Limb (tissue), 2 donors: ENCODE results near the gene GPC1.
A peak's percentile ranks its signal among the peaks of the same experiment; 100 is the strongest.

Source experiments
- DNase-seq, 2 donors: peaks; one replicate each; pipeline ENCODE4 v3.0.0-alpha.2; 2016; ENCODE audit errors: extremely low spot score in 2 of 2

Gene GPC1

DNA sequence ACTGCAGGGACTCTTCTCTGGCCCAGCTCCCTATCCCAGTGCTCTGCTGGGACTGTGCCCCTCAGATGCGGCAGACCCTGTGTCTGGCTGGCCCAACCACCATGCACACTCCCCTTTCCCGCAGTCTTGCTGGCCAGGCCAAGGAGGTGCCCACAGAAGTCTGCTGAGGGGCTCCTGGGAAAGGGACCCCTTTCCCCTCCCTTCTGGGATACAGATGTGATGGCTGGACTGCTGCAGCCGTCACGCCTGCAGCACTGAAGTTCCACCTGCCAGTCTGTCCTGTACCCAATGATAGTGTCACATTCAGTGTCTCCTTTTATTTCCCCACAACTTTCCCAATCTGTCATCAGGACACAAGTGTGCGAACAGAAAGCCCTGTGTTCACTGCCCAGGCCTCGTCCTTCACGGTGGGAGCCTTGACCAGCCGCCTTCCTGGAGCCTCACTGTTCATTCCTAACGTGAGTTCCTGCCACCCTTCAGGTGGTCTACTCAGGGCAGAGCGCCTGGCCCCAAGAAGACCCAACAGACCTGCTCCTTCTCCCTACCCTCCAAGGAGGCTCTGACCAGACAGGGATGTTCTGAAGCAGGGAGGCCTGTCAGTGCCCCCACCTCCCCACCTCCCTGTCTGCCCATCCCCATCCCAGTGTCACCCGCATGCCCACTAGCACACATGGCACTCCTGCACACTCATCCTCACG is 75.2 kb downstream of the GPC1 start:
- peak in 1 of 2 donors; percentile 18 for DNase-seq

DNA sequence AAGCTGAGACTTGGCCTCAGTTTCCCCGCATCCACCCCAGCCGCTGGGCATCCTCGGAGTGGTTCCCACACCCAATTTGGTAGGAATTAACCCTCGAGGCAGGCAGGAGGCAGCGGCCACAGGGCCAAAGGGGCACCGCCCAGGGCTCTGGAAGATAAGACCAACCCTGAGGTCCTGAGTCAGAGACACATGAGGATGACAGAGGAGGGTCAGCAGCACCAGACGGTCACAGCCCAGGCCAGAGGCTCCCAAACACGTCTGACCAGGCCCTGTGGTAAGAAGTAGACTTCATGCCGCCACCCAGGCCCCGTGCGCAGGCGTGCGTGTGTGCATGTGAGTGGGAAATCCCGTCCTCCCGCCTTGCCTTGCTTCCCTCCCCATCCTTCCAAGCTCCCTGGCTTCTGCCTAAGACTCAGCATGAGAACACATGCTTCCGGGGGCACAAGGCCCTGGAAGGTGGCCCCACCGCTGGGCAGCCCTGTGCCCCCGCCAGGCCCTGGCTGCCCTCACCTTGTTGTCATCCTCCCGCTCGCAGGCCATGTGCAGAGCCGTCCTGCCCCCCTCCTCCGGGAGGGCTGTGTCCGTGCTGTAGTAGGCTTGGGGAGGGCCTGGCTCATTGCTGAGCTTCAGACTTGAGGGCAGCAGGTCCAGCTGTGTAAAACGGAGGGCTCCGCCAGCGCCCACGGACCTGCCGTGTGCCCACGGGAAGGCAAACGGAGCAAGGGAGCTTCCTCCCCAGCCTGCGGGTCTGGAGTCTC is 76.1 kb downstream of the GPC1 start:
- peak in 1 of 2 donors; percentile 16 for DNase-seq

DNA sequence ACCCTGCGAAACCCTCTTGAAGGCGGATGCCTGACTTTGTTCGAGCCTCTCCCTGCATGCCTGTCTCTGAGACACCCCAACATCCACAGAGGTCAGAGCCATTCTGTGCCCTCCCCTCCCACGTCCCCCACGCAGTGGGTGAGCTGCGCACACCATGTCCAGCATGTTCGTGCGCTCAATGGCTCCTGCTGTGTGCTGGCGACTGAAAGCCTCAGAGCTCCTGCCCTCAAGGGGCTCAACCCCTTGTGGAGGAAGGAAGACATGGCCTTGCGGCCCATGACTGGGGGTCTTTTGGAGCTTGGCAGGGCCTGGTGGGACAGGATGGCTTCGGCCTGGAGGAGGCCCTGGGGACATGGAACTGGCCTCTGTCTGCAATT is 76.6 kb downstream of the GPC1 start:
- DNase-seq, result no peak

DNA sequence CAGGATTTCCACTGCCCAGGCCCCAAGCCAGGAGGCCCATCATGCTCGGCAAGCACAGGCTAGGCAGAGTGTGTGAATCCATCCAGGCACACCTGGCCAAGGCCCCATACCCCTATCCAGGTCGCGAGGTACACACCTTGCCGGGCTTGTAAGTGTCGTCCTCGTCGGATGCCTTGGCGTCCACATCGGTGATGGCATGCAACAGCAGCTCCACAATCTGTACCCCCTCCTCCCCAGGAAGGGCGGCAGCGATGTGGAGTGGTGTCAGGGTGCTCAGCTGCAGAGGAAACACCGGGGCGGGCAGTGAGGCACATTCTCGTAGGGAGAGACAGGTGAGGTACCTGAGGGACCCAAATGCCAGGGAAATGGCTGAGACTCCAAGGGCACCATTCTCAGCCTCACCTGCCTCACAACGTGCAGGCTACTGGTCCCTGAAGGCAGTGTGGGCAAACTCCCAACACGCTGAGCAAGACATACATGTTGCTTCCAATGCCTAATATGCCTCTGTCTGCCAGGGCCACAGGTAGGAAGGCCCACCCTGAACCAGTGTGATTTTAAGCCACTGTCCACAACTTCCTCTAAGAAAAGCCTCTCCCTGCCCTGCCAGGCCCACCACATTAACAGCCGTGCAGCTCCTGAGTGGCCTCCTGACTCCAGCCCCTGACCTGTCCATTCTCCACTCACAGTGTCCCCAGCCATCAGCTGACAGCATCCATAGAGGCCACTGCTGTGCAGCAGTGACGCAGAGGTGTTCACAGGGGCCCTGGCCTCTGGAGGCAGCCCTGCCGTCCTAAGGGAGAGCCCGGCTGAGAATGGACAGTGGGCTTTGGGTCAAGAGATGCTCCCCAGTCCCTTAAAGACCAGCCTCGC is 77.4 kb downstream of the GPC1 start:
- DNase-seq, result no peak

DNA sequence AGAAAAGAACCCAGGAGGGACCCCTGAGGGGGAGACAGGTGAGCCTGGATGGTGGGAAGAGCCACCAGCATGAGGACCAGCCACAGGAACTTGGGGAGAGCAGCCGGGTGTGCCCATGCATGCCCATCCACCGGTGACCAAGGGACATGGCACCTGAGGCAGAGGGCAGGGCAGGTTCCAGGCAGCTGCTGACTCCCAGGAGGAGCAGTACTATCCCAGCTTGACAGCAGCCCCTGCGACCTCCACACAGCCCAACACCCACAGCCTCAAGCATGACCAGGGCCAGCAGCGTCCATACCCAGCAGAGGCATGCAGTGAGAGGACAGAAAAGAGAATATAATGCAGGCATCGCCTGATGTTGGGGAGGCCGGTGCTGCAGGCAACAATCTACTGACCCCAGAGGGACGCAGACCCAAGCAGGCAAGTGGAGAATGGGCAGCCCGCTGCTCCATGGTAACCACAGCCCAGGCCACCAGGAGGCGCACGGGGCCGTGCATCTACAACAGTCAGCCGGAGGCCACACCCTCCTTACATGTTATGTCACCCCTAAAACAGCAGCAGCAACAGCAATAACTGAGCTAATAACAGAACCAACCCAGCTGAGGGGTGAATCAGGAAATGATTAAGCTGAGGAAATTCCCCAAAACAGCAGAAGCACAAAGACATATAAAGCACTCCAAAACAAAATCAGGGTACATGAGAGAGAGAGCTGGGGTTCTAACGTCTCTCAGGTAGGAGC is 78.3 kb downstream of the GPC1 start:
- DNase-seq, result peak; percentile 33 to 82

DNA sequence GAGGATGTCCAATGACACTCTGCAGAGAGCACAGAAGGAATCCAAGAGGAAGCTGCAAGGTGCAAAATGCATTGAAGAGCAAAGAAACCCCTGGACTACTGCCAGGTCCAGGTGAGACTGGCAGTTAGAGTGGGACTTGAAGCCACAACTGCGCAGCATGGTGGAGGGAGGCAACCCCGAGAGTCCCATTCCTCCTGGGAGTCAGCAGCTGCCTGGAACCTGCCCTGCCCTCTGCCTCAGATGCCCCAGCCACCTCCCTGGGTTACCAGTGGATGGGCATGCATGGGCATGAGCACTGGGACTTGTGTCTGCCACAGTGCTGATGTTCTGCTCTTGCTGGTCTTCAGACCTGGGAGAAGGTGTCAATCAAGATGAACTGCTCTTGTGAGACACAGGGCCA is 79.2 kb downstream of the GPC1 start:
- DNase-seq, result no peak

DNA sequence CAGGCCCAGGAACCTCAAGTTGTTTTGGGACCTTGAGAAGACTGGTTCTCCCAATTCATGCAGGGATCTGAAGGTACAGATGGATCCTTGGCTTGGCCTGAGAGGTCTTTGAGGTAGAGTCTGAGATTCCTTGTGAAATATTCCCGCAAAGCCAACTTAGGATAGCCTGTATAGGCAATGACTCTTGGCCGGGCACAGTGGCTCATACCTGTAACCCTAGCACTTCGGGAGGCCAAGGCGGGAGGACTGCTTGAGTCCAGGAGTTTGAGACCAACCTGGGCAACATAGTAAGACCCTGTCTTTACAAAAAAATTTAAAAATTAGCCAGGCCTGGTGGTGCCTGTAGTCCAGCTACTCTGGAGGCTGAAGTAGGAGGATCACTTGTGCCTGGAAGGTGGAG is 81.9 kb downstream of the GPC1 start:
- DNase-seq, result no peak
